Body of pancreas (tissue), 4 donors: ENCODE measurements around the gene POLR3H. TPM values are rescaled to one million over a fixed set of nuclear protein-coding genes. Genes with fewer than 3 reads are reported as not detected.
"Not testable (repeated sequence)": the region's sequence is repeated elsewhere in the genome, so short reads cannot be mapped to it uniquely, and the experiment has no call there.

Experiments used
- ATAC-seq: fragments of 150-250 bp; one replicate; pipeline ENCODE4 v1.9.1; 2016
- DNase-seq, 4 donors: peaks; one replicate each; pipeline ENCODE4 v3.0.0-alpha.2; 2019
- H3K27ac ChIP-seq, 4 donors: fragments of 200-600 bp; sonication (generic); 1 replicate in 3 of 4; 2 replicates in 1 of 4; pipeline versions ENCODE4 v1.5.1 to v1.6.1; 2016 to 2019; ENCODE audit warnings: mild to moderate bottlenecking in 1 of 4, mixed read lengths in 1 of 4, moderate library complexity in 1 of 4
- H3K27me3 ChIP-seq, 2 donors: fragments of 200-600 bp; sonication (generic); one replicate each; pipeline ENCODE4 v1.6.0; 2016; ENCODE audit warnings: mild to moderate bottlenecking in 1 of 2
- H3K36me3 ChIP-seq, 2 donors: fragments of 200-600 bp; sonication (generic); replicated peaks in 1 of 2; 2 replicates each; pipeline ENCODE4 v1.5.1; 2016; ENCODE audit warnings: low read depth in 2 of 2; ENCODE audit not compliant: insufficient read depth in 1 of 2
- H3K4me1 ChIP-seq: fragments of 200-600 bp; sonication (generic); one replicate; pipeline ENCODE4 v1.6.0; 2016
- H3K4me3 ChIP-seq, 2 donors: fragments of 200-600 bp; sonication (generic); 1 replicate in 1 of 2; 2 replicates in 1 of 2; pipeline ENCODE4 v1.5.1; 2016 to 2019
- H3K9me3 ChIP-seq, 3 donors: fragments of 200-600 bp; sonication (generic); 1 replicate in 2 of 3; 2 replicates in 1 of 3; pipeline ENCODE4 v1.5.1; 2016
- CTCF ChIP-seq, 7 experiments: fragments of 450-650 bp in 4 of 7; fragments of 200-600 bp in 3 of 7; sonication (generic) in 3 of 7; IDR thresholded peaks; one replicate each; pipeline ENCODE4 v1.5.1; 2016 to 2019; ENCODE audit warnings: antibody characterized with exemption in 7 of 7
- POLR2A ChIP-seq, 3 donors: fragments of 450-650 bp; IDR thresholded peaks; one replicate each; pipeline ENCODE4 v1.6.1; 2016; ENCODE audit warnings: antibody characterized with exemption in 3 of 3, mild to moderate bottlenecking in 2 of 3
- WGBS, 2 donors: methylation state at CpG; one replicate each; pipeline ENCODE4 v1.1.5; 2017; 5-methylcytosine and 5-hydroxymethylcytosine counted together
- intact Hi-C: fragments of 100-400 bp; cut with DNase I; formaldehyde crosslinking; loops from one replicate; pipeline ENCODE4 v1.15.1; 2023
- total RNA-seq, 2 donors: library from RNA; depleted of rRNA; stranded (reverse); fragments of >200 nt; gene quantifications; one replicate each; pipeline ENCODE4 v1.1.0, GENCODE V29; 2016

The POLR3H gene
- total RNA-seq, 2 donors from 2014 or later = 18.9 to 24.7 TPM

DNA sequence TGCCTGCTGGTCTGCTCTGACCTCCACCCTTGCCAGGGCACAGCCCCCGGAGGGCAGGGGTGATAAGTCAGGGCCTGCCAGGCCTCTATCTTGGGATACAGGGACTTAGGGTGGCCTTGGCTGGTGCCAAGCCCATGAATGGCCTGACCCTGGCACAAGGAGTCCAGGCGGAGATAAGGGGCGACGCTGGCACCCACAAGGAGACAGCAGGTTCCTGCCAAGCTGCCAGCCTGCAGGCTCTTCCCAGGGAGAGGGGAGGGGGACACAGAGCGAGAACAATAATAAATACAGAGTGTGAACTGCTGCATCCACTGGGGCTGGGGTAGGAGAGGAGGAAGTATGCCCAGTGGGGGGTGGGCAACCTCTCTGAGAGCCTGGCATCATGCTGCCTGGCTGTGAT lies 17.5 kb upstream of the POLR3H start:
- DNase-seq = peak; percentile 70 to 83 (median 76)
- no peak overlapping the region for H3K4me3 ChIP-seq
- intact Hi-C loops = no loop called here
- WGBS, 2 donors = 19 to 34% methylated on average over 5 of the region's 5 CpGs
- H3K27ac ChIP-seq = peak overlapping the region; percentile 71 to 82 (median 78)
- no peaks in the 10 kb centered on the region for H3K36me3 ChIP-seq
- peak; percentile 62 for ATAC-seq
- H3K9me3 ChIP-seq = no peaks in the 10 kb centered on the region
- H3K27me3 ChIP-seq = no peaks in the 10 kb centered on the region
- TF ChIP-seq CTCF (IDR thresholded peaks at IDR 0.05) = no peak
- peak in 2 of 3 donors; percentile 19 to 23 for TF ChIP-seq POLR2A (IDR thresholded peaks at IDR 0.05)
- H3K4me1 ChIP-seq = peaks cover 65% of the 10 kb centered on the region

- WGBS, 2 donors = 29 to 59% methylated on average over 3 to 10 of the region's 10 CpGs
- intact Hi-C loops = no loop called here
- H3K9me3 ChIP-seq = no peaks in the 10 kb centered on the region
- ATAC-seq = peak; percentile 36
- no peaks in the 10 kb centered on the region for H3K36me3 ChIP-seq
- H3K27me3 ChIP-seq = no peaks in the 10 kb centered on the region
- H3K27ac ChIP-seq = peak overlapping the region; percentile 71 to 82 (median 78)
- peaks cover 69% of the 10 kb centered on the region for H3K4me1 ChIP-seq
- H3K4me3 ChIP-seq = peak overlapping the region in 1 of 2 donors; percentile 34
- TF ChIP-seq CTCF (IDR thresholded peaks at IDR 0.05) = no peak
- TF ChIP-seq POLR2A (IDR thresholded peaks at IDR 0.05) = no peak
- peak in 3 of 4 donors; percentile 29 to 43 (median 38) for DNase-seq
Measured at GRCh38 chr22:41561335-41561734, 17.1 kb upstream of the POLR3H start.

GRCh38 chr22:41560095-41560471 lies 15.8 kb upstream of the POLR3H start:
- Histone ChIP-seq H3K4me1 (peaks cover 60% of the 10 kb centered on the region), H3K27ac (peak overlapping the region in 2 of 4 donors; percentile 81 to 82), H3K27me3 (no peaks in the 10 kb centered on the region), H3K9me3 (no peaks in the 10 kb centered on the region), H3K4me3 (no peak overlapping the region), H3K36me3 (no peaks in the 10 kb centered on the region)
- DNase-seq = no peak
- WGBS, 2 donors = 42 to 64% methylated on average over 3 to 6 of the region's 6 CpGs
- no peak for ATAC-seq
- intact Hi-C loops = no loop called here
- TF ChIP-seq POLR2A (IDR thresholded peaks at IDR 0.05) (no peak), CTCF (IDR thresholded peaks at IDR 0.05) (no peak)

- ATAC-seq, H3K4me3 ChIP-seq, intact Hi-C loops, DNase-seq, H3K27ac ChIP-seq, H3K9me3 ChIP-seq, H3K36me3 ChIP-seq, H3K27me3 ChIP-seq: not testable (repeated sequence)
- peaks cover 47% of the 10 kb centered on the region for H3K4me1 ChIP-seq
- 91 to 96% methylated on average over 12 to 13 of the region's 13 CpGs for WGBS, 2 donors
Measured at GRCh38 chr22:41558241-41558630, 14.0 kb upstream of the POLR3H start.

GRCh38 chr22:41557401-41558240 lies 13.4 kb upstream of the POLR3H start:
- no peak for TF ChIP-seq POLR2A (IDR thresholded peaks at IDR 0.05)
- intact Hi-C loops = no loop called here
- Histone ChIP-seq H3K27me3 (no peaks in the 10 kb centered on the region), H3K36me3 (no peaks in the 10 kb centered on the region), H3K27ac (peak overlapping the region in 2 of 4 donors; percentile 5 to 63), H3K9me3 (no peaks in the 10 kb centered on the region), H3K4me1 (peaks cover 40% of the 10 kb centered on the region), H3K4me3 (no peak overlapping the region)
- WGBS, 2 donors = 41 to 62% methylated on average over 14 to 19 of the region's 19 CpGs
- DNase-seq = peak; percentile 61 to 79 (median 77)
- peak; percentile 49 for ATAC-seq
